Measurements from ENCODE around the gene OR5K2. TPM values are rescaled to one million over a fixed set of nuclear protein-coding genes. Genes with fewer than 3 reads are reported as not detected.

Gene OR5K2
- polyA plus RNA-seq, 1 of the 3 experiments (the other 2 are of a cell fraction), result not detected

GRCh38 chr3:98453827-98454226, 43.7 kb upstream of the OR5K2 start:
- Histone ChIP-seq H3K79me2 (ENCODE audit: insufficient read depth) (no peaks in the 10 kb centered on the region), H2AFZ (ENCODE audit: low read depth) (no peak overlapping the region), H3K27ac (ENCODE audit: low read depth in 2 of 2, low read length in 1 of 2) (no peak overlapping the region), H3K9me3 (no peaks in the 10 kb centered on the region), H3K4me2 (no peak overlapping the region), H4K20me1 (ENCODE audit: insufficient read depth) (no peaks in the 10 kb centered on the region), H3K9ac (no peak overlapping the region), H3K4me3 (ENCODE audit: low read depth in 2 of 2, low read length in 1 of 2) (no peak overlapping the region), H3K4me1 (ENCODE audit: control insufficient read depth in 1 of 2, insufficient read depth in 2 of 2, low read depth in 1 of 2, low read length in 1 of 2) (no peaks in the 10 kb centered on the region), H3K9me2 (no peaks in the 10 kb centered on the region), H3K27me3 (ENCODE audit: insufficient read depth) (0 out of 2 replicates have a peak, but pooled peaks cover 8% of the 10 kb centered on the region), H3K36me3 (replicated peaks in 1 of 2; ENCODE audit: control insufficient read depth in 1 of 2, insufficient read depth in 2 of 2, low read length in 1 of 2) (no peaks in the 10 kb centered on the region), H3F3A (replicated peaks; ENCODE audit: insufficient read depth) (no peaks in the 10 kb centered on the region)
- TF ChIP-seq RXRA (IDR thresholded peaks at IDR 0.05; ENCODE audit: borderline replicate concordance, low read depth) (no peak), TAF1 (IDR thresholded peaks at IDR 0.05; ENCODE audit: borderline replicate concordance, low read depth, low read length) (no peak)
- POLR2A ChIA-PET, result no interaction called here
- CTCF ChIA-PET, result no interaction called here
- no peak for DNase-seq

- H3K9ac ChIP-seq, result no peak overlapping the region
- no peak overlapping the region for H3K4me3 ChIP-seq (ENCODE audit: low read depth in 2 of 2, low read length in 1 of 2)
- H3K9me3 ChIP-seq, result no peaks in the 10 kb centered on the region
- H4K20me1 ChIP-seq (ENCODE audit: insufficient read depth), result no peaks in the 10 kb centered on the region
- DNase-seq, result no peak
- WGBS (ENCODE audit: low lambda C conversion rate), result 37% methylated on average over 1 of the region's 1 CpG
- H3K4me2 ChIP-seq, result no peak overlapping the region
- H2AFZ ChIP-seq (ENCODE audit: low read depth), result no peak overlapping the region
- TF ChIP-seq EZH2phosphoT487 (IDR thresholded peaks at IDR 0.05; ENCODE audit: borderline replicate concordance, low read depth) (no peak), GABPA (IDR thresholded peaks at IDR 0.05; ENCODE audit: low read depth) (no peak), RXRA (IDR thresholded peaks at IDR 0.05; ENCODE audit: borderline replicate concordance, low read depth) (no peak), TEAD4 (IDR thresholded peaks at IDR 0.05; ENCODE audit: borderline replicate concordance, insufficient read depth) (no peak), RFX5 (IDR thresholded peaks at IDR 0.05; ENCODE audit: low read length) (no peak), RCOR1 (IDR thresholded peaks at IDR 0.05; ENCODE audit: low read length) (no peak), MEF2A (IDR thresholded peaks at IDR 0.05; ENCODE audit: borderline replicate concordance, low read depth) (no peak), ELF1 (IDR thresholded peaks at IDR 0.05) (no peak), JUND (IDR thresholded peaks at IDR 0.05) (no peak), NFIC (IDR thresholded peaks at IDR 0.05; ENCODE audit: borderline replicate concordance) (no peak), PBX3 (IDR thresholded peaks at IDR 0.05) (no peak), SIN3A (IDR thresholded peaks at IDR 0.05; ENCODE audit: borderline replicate concordance, low read depth, low read length) (no peak), MAX (IDR thresholded peaks at IDR 0.05; ENCODE audit: low read depth) (no peak), NRF1 (IDR thresholded peaks at IDR 0.05; ENCODE audit: low read depth, low read length) (no peak), ZBTB33 (IDR thresholded peaks at IDR 0.05; ENCODE audit: borderline replicate concordance, low read depth) (no peak)
- TF ChIP-seq, protein P1, sequence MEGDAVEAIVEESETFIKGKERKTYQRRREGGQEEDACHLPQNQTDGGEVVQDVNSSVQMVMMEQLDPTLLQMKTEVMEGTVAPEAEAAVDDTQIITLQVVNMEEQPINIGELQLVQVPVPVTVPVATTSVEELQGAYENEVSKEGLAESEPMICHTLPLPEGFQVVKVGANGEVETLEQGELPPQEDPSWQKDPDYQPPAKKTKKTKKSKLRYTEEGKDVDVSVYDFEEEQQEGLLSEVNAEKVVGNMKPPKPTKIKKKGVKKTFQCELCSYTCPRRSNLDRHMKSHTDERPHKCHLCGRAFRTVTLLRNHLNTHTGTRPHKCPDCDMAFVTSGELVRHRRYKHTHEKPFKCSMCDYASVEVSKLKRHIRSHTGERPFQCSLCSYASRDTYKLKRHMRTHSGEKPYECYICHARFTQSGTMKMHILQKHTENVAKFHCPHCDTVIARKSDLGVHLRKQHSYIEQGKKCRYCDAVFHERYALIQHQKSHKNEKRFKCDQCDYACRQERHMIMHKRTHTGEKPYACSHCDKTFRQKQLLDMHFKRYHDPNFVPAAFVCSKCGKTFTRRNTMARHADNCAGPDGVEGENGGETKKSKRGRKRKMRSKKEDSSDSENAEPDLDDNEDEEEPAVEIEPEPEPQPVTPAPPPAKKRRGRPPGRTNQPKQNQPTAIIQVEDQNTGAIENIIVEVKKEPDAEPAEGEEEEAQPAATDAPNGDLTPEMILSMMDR (IDR thresholded peaks at IDR 0.05), result no peak
- 0 out of 2 replicates have a peak, but pooled peaks cover 8% of the 10 kb centered on the region for H3K27me3 ChIP-seq (ENCODE audit: insufficient read depth)
- H3K79me2 ChIP-seq (ENCODE audit: insufficient read depth), result no peaks in the 10 kb centered on the region
- ChIA-PET POLR2A (no interaction called here), CTCF (no interaction called here)
- H3K9me2 ChIP-seq, result no peaks in the 10 kb centered on the region
- no peaks in the 10 kb centered on the region for H3F3A ChIP-seq (replicated peaks; ENCODE audit: insufficient read depth)
- H3K27ac ChIP-seq (ENCODE audit: low read depth in 2 of 2, low read length in 1 of 2), result no peak overlapping the region
- no peaks in the 10 kb centered on the region for H3K36me3 ChIP-seq (replicated peaks in 1 of 2; ENCODE audit: control insufficient read depth in 1 of 2, insufficient read depth in 2 of 2, low read length in 1 of 2)
- H3K4me1 ChIP-seq (ENCODE audit: control insufficient read depth in 1 of 2, insufficient read depth in 2 of 2, low read depth in 1 of 2, low read length in 1 of 2), result no peaks in the 10 kb centered on the region
These were observed 42.6 kb upstream of the OR5K2 start for GRCh38 chr3:98454929-98455328.

Measured in SK-N-SH (cell line).